SK-N-SH treated with all-trans-retinoic acid at 6 μM for 48 hours (cell line): ENCODE data around the gene CAPN11.

Source experiments
- CSDC2 ChIP-seq: fragments of 250-450 bp; sonication (Bioruptor Pico); IDR thresholded peaks from 2 replicates; pipeline ENCODE4 v1.5.0; 2020; ENCODE audit warnings: mild to moderate bottlenecking, moderate library complexity
- ZNF8 ChIP-seq: fragments of 450-650 bp; formaldehyde crosslinking; IDR thresholded peaks from 2 replicates; pipeline ENCODE4 v1.5.0; 2020; ENCODE audit warnings: mild to moderate bottlenecking, moderate library complexity

DNA sequence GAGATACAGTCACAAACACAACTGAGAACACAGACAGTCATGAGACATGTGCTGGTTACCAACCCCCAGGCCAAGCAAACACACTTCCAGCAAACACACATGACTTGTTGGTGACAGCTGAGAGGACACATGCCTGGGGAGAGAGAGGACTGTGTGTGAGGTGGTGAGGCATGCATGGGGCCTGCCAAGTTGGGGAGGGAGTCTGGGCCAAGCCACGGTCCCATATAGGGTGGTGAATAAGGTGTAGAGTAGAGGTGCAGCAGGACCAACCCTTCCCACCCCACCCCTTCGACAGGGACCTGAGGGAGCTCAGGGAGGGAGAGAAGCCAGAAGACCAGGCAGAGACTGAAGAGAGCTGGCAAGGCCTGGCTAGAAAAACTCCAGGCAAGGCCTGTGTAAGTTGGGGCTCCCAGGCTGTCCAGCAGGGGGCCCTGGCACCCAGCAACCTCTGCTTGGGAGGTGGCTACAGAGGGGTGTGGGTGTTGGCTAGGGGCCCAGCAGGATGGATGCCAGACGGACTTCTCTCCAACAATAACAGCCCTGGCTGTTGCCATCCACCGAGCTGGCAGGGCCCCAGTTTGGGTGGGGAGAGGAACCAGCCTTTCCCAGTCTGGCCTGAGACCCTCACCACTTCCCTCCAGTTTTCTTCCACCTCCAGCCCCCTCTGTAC lies 62.8 kb downstream of the CAPN11 start:
- no peak for TF ChIP-seq ZNF8 (CRISPR knock-in tag)
- TF ChIP-seq CSDC2 (CRISPR knock-in tag), result no peak
